Measurements from ENCODE around the gene ZIC4. TPM values are rescaled to one million over a fixed set of nuclear protein-coding genes. Genes with fewer than 3 reads are reported as not detected.

Gene ZIC4
- total and polyA plus RNA-seq, 9 of the 15 experiments (the other 6 are each of a cell fraction or from before 2014, with no cell fraction given), result not detected

GRCh38 chr3:147387885-147388699 is 18.3 kb downstream of the ZIC4 start:
- ChIA-PET POLR2A (no interaction called here), CTCF (ENCODE audit: low intra/inter-chr PET ratio) (no interaction called here)
- Histone ChIP-seq H3K4me2 (ENCODE audit: insufficient read depth, low read length) (no peak overlapping the region), H3K9me1 (ENCODE audit: control insufficient read depth, insufficient read depth, low read length) (no peaks in the 10 kb centered on the region), H3K9me3 (replicated peaks; ENCODE audit: control insufficient read depth, insufficient read depth, low read depth, low read length) (no peaks in the 10 kb centered on the region), H3K36me3 (ENCODE audit: control insufficient read depth, insufficient read depth, low read length) (no peaks in the 10 kb centered on the region), H3K4me1 (replicated peaks in 1 of 2; ENCODE audit: control insufficient read depth in 2 of 2, insufficient read depth in 2 of 2, low read length in 2 of 2) (peaks cover 0 to 9% of the 10 kb centered on the region in 2 experiments; a peak in 2 of 5 replicates), H3K27me3 (ENCODE audit: control insufficient read depth in 2 of 2, insufficient read depth in 2 of 2, low read length in 2 of 2) (peaks cover 0 to 33% of the 10 kb centered on the region in 2 experiments; a peak in 2 of 5 replicates), H4K20me1 (replicated peaks; ENCODE audit: control insufficient read depth, insufficient read depth, low read length) (no peaks in the 10 kb centered on the region), H3K9ac (ENCODE audit: insufficient read depth in 1 of 2, low read depth in 2 of 2, low read length in 2 of 2) (no peak overlapping the region), H3K79me2 (ENCODE audit: control insufficient read depth, insufficient read depth, low read length) (no peaks in the 10 kb centered on the region), H3K4me3 (no peak overlapping the region), H3K27ac (ENCODE audit: extremely low read depth, low read depth, low read length) (no peak overlapping the region), H2AFZ (ENCODE audit: low read depth, low read length) (no peak overlapping the region)
- no TSS peak for BruUV-seq (replicated peaks)
- no peak for DNase-seq (ENCODE audit: extremely low read depth in 1 of 4, low spot score in 3 of 4)
- WGBS (ENCODE audit: insufficient coverage, low coverage, missing lambda C conversion rate), result under 1% methylated on average over 36 of the region's 36 CpGs
- intact Hi-C loops (cut with micrococcal nuclease), result loop anchor here (10.0 kb wide), 1 partner anchor 1557 kb away; no protein-coding TSS in a partner anchor
- in situ Hi-C loops (cut with MboI), result loop anchor here (25.0 kb wide), 1 partner anchor 1549 kb away; no protein-coding TSS in a partner anchor
- ATAC-seq, result no peak
- FAIRE-seq, result no peak
- TF ChIP-seq, protein P1, sequence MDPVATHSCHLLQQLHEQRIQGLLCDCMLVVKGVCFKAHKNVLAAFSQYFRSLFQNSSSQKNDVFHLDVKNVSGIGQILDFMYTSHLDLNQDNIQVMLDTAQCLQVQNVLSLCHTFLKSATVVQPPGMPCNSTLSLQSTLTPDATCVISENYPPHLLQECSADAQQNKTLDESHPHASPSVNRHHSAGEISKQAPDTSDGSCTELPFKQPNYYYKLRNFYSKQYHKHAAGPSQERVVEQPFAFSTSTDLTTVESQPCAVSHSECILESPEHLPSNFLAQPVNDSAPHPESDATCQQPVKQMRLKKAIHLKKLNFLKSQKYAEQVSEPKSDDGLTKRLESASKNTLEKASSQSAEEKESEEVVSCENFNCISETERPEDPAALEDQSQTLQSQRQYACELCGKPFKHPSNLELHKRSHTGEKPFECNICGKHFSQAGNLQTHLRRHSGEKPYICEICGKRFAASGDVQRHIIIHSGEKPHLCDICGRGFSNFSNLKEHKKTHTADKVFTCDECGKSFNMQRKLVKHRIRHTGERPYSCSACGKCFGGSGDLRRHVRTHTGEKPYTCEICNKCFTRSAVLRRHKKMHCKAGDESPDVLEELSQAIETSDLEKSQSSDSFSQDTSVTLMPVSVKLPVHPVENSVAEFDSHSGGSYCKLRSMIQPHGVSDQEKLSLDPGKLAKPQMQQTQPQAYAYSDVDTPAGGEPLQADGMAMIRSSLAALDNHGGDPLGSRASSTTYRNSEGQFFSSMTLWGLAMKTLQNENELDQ (CRISPR knock-in tag; IDR thresholded peaks at IDR 0.05; ENCODE audit: borderline replicate concordance), result no peak
- no peak for TF ChIP-seq MLLT1 (IDR thresholded peaks at IDR 0.05)
- TF ChIP-seq FUS (optimal IDR thresholded peaks at IDR 0.05; ENCODE audit: low read depth, low read length), result no peak
- no peak for TF ChIP-seq HOMEZ (CRISPR knock-in tag; IDR thresholded peaks at IDR 0.05)
- TF ChIP-seq ZNF77 (CRISPR knock-in tag; IDR thresholded peaks at IDR 0.05), result no peak
- TF ChIP-seq ID3 (CRISPR knock-in tag; IDR thresholded peaks at IDR 0.05), result no peak
- TF ChIP-seq ID3 (tag; IDR thresholded peaks at IDR 0.05), result no peak
- TF ChIP-seq, protein P2, sequence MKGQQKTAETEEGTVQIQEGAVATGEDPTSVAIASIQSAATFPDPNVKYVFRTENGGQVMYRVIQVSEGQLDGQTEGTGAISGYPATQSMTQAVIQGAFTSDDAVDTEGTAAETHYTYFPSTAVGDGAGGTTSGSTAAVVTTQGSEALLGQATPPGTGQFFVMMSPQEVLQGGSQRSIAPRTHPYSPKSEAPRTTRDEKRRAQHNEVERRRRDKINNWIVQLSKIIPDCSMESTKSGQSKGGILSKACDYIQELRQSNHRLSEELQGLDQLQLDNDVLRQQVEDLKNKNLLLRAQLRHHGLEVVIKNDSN (CRISPR knock-in tag; IDR thresholded peaks at IDR 0.05), result no peak
- TF ChIP-seq NONO (IDR thresholded peaks at IDR 0.05; ENCODE audit: low read depth in 2 of 2, low read length in 1 of 2), result no peak
- no peak for TF ChIP-seq ZNF445 (CRISPR knock-in tag; IDR thresholded peaks at IDR 0.05; ENCODE audit: low read depth)
- no peak for TF ChIP-seq BDP1 (IDR thresholded peaks at IDR 0.05; ENCODE audit: insufficient read depth, insufficient read length)
- TF ChIP-seq PPARD (CRISPR knock-in tag; IDR thresholded peaks at IDR 0.05), result no peak
- no peak for TF ChIP-seq ZEB2 (IDR thresholded peaks at IDR 0.05)
- TF ChIP-seq, protein P3, sequence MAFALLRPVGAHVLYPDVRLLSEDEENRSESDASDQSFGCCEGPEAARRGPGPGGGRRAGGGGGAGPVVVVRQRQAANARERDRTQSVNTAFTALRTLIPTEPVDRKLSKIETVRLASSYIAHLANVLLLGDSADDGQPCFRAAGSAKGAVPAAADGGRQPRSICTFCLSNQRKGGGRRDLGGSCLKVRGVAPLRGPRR (CRISPR knock-in tag; IDR thresholded peaks at IDR 0.05), result no peak
- TF ChIP-seq ZBTB8A (IDR thresholded peaks at IDR 0.05; ENCODE audit: partially characterized antibody), result no peak

Measured in K562 (cell line).